A673 (cell line): Measurements from ENCODE around the gene TSKU. TPM values are rescaled to one million over a fixed set of nuclear protein-coding genes. Genes with fewer than 3 reads are reported as not detected.
"Not testable (repeated sequence)": the region's sequence is repeated elsewhere in the genome, so short reads cannot be mapped to it uniquely, and the experiment has no call there.

ENCODE experiments used
- BruUV-seq: library from RNA; stranded (reverse); fragments of 400-500 nt; replicated peaks from 2 replicates; lab custom pipeline; 2021; lab: Mats Ljungman, UMichigan
- CTCF ChIA-PET: fragments of 300-600 bp; sonication (Branson Sonifier 250); formaldehyde crosslinking; loops from one replicate; lab custom pipeline; 2022; ENCODE audit warnings: antibody characterized with exemption; lab: Charles Lee
- POLR2A ChIA-PET: fragments of 300-600 bp; sonication (Branson Sonifier 250); formaldehyde crosslinking; loops from one replicate; lab custom pipeline; 2022; ENCODE audit warnings: antibody characterized with exemption; ENCODE audit not compliant: low non-redundant PET; lab: Charles Lee
- DNase-seq: peaks from one replicate; pipeline ENCODE4 v3.0.0-alpha.2; 2015; ENCODE audit warnings: low spot score
- H3K27ac ChIP-seq: fragments of 200-600 bp; sonication (generic); 2 replicates; pipeline ENCODE4 v1.5.1; 2016; ENCODE audit warnings: mixed run types, low read depth, mild to moderate bottlenecking, mixed read lengths, antibody characterized with exemption, low read length; ENCODE audit not compliant: poor library complexity, severe bottlenecking
- H3K27me3 ChIP-seq: fragments of 200-600 bp; sonication (generic); replicated peaks from 2 replicates; pipeline ENCODE4 v1.6.1; 2017; ENCODE audit warnings: mixed run types, low read depth, mild to moderate bottlenecking, mixed read lengths, antibody characterized with exemption, low read length; ENCODE audit not compliant: insufficient read depth, poor library complexity
- H3K36me3 ChIP-seq: fragments of 200-600 bp; sonication (generic); 2 replicates; pipeline ENCODE4 v1.6.1; 2016; ENCODE audit warnings: mixed run types, mild to moderate bottlenecking, mixed read lengths, antibody characterized with exemption, low read length; ENCODE audit not compliant: insufficient read depth, poor library complexity, severe bottlenecking
- H3K4me1 ChIP-seq: fragments of 200-600 bp; sonication (generic); 2 replicates; pipeline ENCODE4 v1.6.1; 2017; ENCODE audit warnings: mixed run types, mild to moderate bottlenecking, mixed read lengths, antibody characterized with exemption, low read length; ENCODE audit not compliant: insufficient read depth, poor library complexity, severe bottlenecking
- H3K4me3 ChIP-seq: fragments of 200-600 bp; sonication (generic); 2 replicates; pipeline ENCODE4 v1.5.1; 2016; ENCODE audit warnings: low read depth, mixed run types, mild to moderate bottlenecking, mixed read lengths, low read length; ENCODE audit not compliant: poor library complexity, severe bottlenecking
- H3K9me3 ChIP-seq: fragments of 200-600 bp; sonication (generic); 2 replicates; pipeline ENCODE4 v1.6.1; 2016; ENCODE audit warnings: mixed run types, low read depth, mild to moderate bottlenecking, mixed read lengths, antibody characterized with exemption, low read length; ENCODE audit not compliant: poor library complexity, severe bottlenecking
- EZH2 ChIP-seq: fragments of 200-600 bp; sonication (generic); IDR thresholded peaks from 2 replicates; pipeline ENCODE4 v1.6.1; 2017; ENCODE audit warnings: borderline replicate concordance, low read depth, mild to moderate bottlenecking, mixed read lengths, antibody characterized with exemption, low read length; ENCODE audit not compliant: poor library complexity, severe bottlenecking
- intact Hi-C: fragments of 100-400 bp; cut with micrococcal nuclease; formaldehyde crosslinking; loops from one replicate; pipeline ENCODE4 v1.10.0; 2022; ENCODE audit not compliant: unreplicated experiment
- total RNA-seq: library from RNA; stranded (reverse); gene quantifications from 2 replicates; pipeline ENCODE4 v1.2.3, GENCODE V29; 2021
- TF ChIP-seq, protein P1 (sequence below): fragments of 300-800, 200-600 bp; sonication (generic); conservative IDR thresholded peaks from 2 replicates; pipeline ENCODE4 v1.5.1; 2017; ENCODE audit warnings: low read depth, mild to moderate bottlenecking, antibody characterized with exemption, low read length, moderate library complexity, mixed read lengths

Gene TSKU
- total RNA-seq, 1 experiment from 2014 or later: 25.3 TPM

GRCh38 chr11:76820184-76820566, 37.0 kb downstream of the TSKU start:
- no peak overlapping the region for H3K27ac ChIP-seq
- peaks cover 5% of the 10 kb centered on the region for H3K4me1 ChIP-seq
- H3K9me3 ChIP-seq: peaks cover 19% of the 10 kb centered on the region
- H3K36me3 ChIP-seq: no peaks in the 10 kb centered on the region
- ChIA-PET CTCF (no interaction called here), POLR2A (no interaction called here)
- H3K27me3 ChIP-seq: no peaks in the 10 kb centered on the region
- no peak overlapping the region for H3K4me3 ChIP-seq
- no TSS peak for BruUV-seq
- no peak for TF ChIP-seq EZH2
- TF ChIP-seq, protein P1, sequence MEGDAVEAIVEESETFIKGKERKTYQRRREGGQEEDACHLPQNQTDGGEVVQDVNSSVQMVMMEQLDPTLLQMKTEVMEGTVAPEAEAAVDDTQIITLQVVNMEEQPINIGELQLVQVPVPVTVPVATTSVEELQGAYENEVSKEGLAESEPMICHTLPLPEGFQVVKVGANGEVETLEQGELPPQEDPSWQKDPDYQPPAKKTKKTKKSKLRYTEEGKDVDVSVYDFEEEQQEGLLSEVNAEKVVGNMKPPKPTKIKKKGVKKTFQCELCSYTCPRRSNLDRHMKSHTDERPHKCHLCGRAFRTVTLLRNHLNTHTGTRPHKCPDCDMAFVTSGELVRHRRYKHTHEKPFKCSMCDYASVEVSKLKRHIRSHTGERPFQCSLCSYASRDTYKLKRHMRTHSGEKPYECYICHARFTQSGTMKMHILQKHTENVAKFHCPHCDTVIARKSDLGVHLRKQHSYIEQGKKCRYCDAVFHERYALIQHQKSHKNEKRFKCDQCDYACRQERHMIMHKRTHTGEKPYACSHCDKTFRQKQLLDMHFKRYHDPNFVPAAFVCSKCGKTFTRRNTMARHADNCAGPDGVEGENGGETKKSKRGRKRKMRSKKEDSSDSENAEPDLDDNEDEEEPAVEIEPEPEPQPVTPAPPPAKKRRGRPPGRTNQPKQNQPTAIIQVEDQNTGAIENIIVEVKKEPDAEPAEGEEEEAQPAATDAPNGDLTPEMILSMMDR: no peak
- no peak for DNase-seq
- intact Hi-C loops: no loop called here

GRCh38 chr11:76821396-76821795, 38.2 kb downstream of the TSKU start:
- DNase-seq: not testable (repeated sequence)

DNA sequence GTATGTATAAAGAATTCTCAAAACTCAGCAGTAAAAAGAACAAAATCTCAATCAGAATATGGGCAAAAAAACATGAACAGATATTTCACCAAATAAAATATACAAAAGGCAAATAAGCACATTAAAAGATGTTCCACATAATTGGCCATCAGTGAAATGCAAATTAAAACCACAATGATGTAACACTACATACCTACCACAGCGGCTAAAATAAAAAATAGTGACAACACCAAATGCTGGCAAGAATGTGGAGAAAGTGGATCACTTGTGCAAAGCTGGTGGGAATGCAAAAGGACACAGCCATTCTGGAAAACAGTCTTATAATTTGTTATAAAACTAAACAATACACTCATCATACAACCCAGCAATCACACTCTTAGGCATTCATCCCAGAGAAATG, 39.2 kb downstream of the TSKU start:
- peaks cover 5% of the 10 kb centered on the region for H3K4me1 ChIP-seq
- H3K36me3 ChIP-seq: no peaks in the 10 kb centered on the region
- ChIA-PET CTCF (no interaction called here), POLR2A (no interaction called here)
- no peaks in the 10 kb centered on the region for H3K27me3 ChIP-seq
- no peak for TF ChIP-seq EZH2
- TF ChIP-seq, protein P1: no peak
- no peak for DNase-seq
- peaks cover 3% of the 10 kb centered on the region for H3K9me3 ChIP-seq
- no peak overlapping the region for H3K27ac ChIP-seq
- intact Hi-C loops: no loop called here
- no peak overlapping the region for H3K4me3 ChIP-seq
- no TSS peak for BruUV-seq

More at GRCh38 chr11:76821396-76821795, 38.2 kb downstream of the TSKU start:
- H3K9me3 ChIP-seq: peaks cover 12% of the 10 kb centered on the region
- intact Hi-C loops, H3K4me1 ChIP-seq, H3K36me3 ChIP-seq, CTCF ChIA-PET, H3K27ac ChIP-seq, H3K27me3 ChIP-seq, H3K4me3 ChIP-seq, BruUV-seq: not testable (repeated sequence)
- POLR2A ChIA-PET: interaction anchor here (0.7 kb wide), 1 partner anchor 584 kb away, joined by 3 read pairs; no protein-coding TSS in a partner anchor

- intact Hi-C loops: no loop called here
These were observed 40.4 kb downstream of the TSKU start for GRCh38 chr11:76823481-76824028.

More at GRCh38 chr11:76823481-76824028, 40.4 kb downstream of the TSKU start:
- no peaks in the 10 kb centered on the region for H3K27me3 ChIP-seq
- BruUV-seq: no TSS peak
- ChIA-PET CTCF (interaction anchor here (1.3 kb wide), 1 partner anchor 16 kb away, joined by 5 read pairs; no protein-coding TSS in a partner anchor), POLR2A (no interaction called here)
- peak; percentile 74 for DNase-seq
- no peak overlapping the region for H3K4me3 ChIP-seq
- H3K27ac ChIP-seq: no peak overlapping the region
- peaks cover 5% of the 10 kb centered on the region for H3K4me1 ChIP-seq
- H3K9me3 ChIP-seq: no peaks in the 10 kb centered on the region
- no peaks in the 10 kb centered on the region for H3K36me3 ChIP-seq
- no peak for TF ChIP-seq EZH2
- TF ChIP-seq, protein P1: no peak
